GM04504 (cell line): ENCODE data around the gene ERC1.
"Not testable (repeated sequence)": the region's sequence is repeated elsewhere in the genome, so short reads cannot be mapped to it uniquely, and the experiment has no call there.

Experiments
- DNase-seq: peaks from one replicate; pipeline ENCODE4 v3.0.0-alpha.2; 2012; ENCODE audit warnings: low read depth

Gene ERC1

GRCh38 chr12:1122786-1123185 is 131.8 kb downstream of the ERC1 start:
- DNase-seq: no peak

- DNase-seq: no peak
These were observed 135.1 kb downstream of the ERC1 start for GRCh38 chr12:1126091-1126490.

- DNase-seq: no peak
These were observed 136.0 kb downstream of the ERC1 start for GRCh38 chr12:1127021-1127420.

- no peak for DNase-seq
These were observed 139.1 kb downstream of the ERC1 start for GRCh38 chr12:1130164-1130563.

- no peak for DNase-seq
These were observed 139.5 kb downstream of the ERC1 start for GRCh38 chr12:1130571-1130970.

GRCh38 chr12:1131811-1132224 is 140.8 kb downstream of the ERC1 start:
- DNase-seq: no peak

- DNase-seq: no peak
These were observed 141.3 kb downstream of the ERC1 start for GRCh38 chr12:1132311-1132710.

GRCh38 chr12:1138691-1139090 is 147.7 kb downstream of the ERC1 start:
- DNase-seq: no peak

GRCh38 chr12:1146758-1147157 is 155.7 kb downstream of the ERC1 start:
- DNase-seq: not testable (repeated sequence)

GRCh38 chr12:1147821-1148220 is 156.8 kb downstream of the ERC1 start:
- no peak for DNase-seq

- no peak for DNase-seq
These were observed 166.0 kb downstream of the ERC1 start for GRCh38 chr12:1157046-1157445.

GRCh38 chr12:1161197-1161596 is 170.2 kb downstream of the ERC1 start:
- DNase-seq: no peak

- DNase-seq: no peak
These were observed 171.2 kb downstream of the ERC1 start for GRCh38 chr12:1162081-1162760.

GRCh38 chr12:1167784-1168183 is 176.8 kb downstream of the ERC1 start:
- no peak for DNase-seq

- no peak for DNase-seq
These were observed 179.4 kb downstream of the ERC1 start for GRCh38 chr12:1170411-1170810.

GRCh38 chr12:1171657-1172408 is 180.8 kb downstream of the ERC1 start:
- no peak for DNase-seq

GRCh38 chr12:1173781-1174617 is 183.0 kb downstream of the ERC1 start:
- DNase-seq: peak; percentile 15

- DNase-seq: no peak
These were observed 183.6 kb downstream of the ERC1 start for GRCh38 chr12:1174659-1175058.

GRCh38 chr12:1176191-1176590 is 185.2 kb downstream of the ERC1 start:
- no peak for DNase-seq

- no peak for DNase-seq
These were observed 188.1 kb downstream of the ERC1 start for GRCh38 chr12:1179128-1179527.

GRCh38 chr12:1182069-1182468 is 191.0 kb downstream of the ERC1 start:
- no peak for DNase-seq

- no peak for DNase-seq
These were observed 193.4 kb downstream of the ERC1 start for GRCh38 chr12:1184402-1184801.
